Mucosa of gallbladder (tissue), 1 donor: ENCODE data around the gene NOL4L. TPM values are rescaled to one million over a fixed set of nuclear protein-coding genes. Genes with fewer than 3 reads are reported as not detected.
"Not testable (repeated sequence)": the region's sequence is repeated elsewhere in the genome, so short reads cannot be mapped to it uniquely, and the experiment has no call there.

Experiments
- DNase-seq: peaks from one replicate; pipeline ENCODE4 v3.0.0-alpha.2; 2020; ENCODE audit warnings: low spot score
- total RNA-seq: library from RNA; stranded (reverse); gene quantifications from one replicate; pipeline ENCODE4 v1.2.1, GENCODE V29; 2021
- donor health status: DM: no; HTN: no; CAD: no.

Gene NOL4L
- total RNA-seq, 1 donor from 2014 or later: 53.0 TPM

- DNase-seq: no peak
These were observed 152.9 kb downstream of the NOL4L start for GRCh38 chr20:32432277-32432676.

GRCh38 chr20:32431457-32431856 lies 153.7 kb downstream of the NOL4L start:
- DNase-seq: no peak

DNA sequence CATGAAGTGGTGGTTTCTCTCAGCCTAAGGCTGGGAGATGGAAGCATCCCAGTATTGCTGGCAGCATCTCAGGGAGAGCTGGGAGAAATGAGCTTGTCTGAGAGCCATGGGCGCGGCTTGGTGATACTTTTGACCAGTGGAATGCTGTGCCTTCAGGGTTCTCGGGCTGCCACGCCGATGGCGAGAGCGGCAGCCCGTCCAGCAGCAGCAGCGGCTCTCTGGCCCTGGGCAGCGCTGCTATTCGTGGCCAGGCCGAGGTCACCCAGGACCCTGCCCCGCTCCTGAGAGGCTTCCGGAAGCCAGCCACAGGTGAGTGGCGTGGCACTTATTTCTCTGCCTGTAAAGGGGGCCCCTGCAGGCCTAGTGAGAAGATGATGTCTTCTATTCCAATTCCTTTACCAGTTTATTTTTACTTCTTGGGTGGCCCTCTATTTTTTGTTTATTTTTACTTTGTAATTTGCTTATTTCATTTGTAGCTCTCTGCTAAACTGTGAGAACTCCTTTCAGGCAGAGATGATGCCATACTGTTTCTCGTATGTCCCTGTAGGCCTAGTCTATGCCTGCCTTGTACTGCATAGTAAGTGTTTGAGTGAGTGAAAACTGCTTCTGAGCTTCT lies 155.3 kb downstream of the NOL4L start:
- DNase-seq: no peak

- no peak for DNase-seq
These were observed 155.8 kb downstream of the NOL4L start for GRCh38 chr20:32429343-32429742.

GRCh38 chr20:32427996-32428395 lies 157.1 kb downstream of the NOL4L start:
- DNase-seq: no peak

GRCh38 chr20:32421290-32421689 lies 163.8 kb downstream of the NOL4L start:
- no peak for DNase-seq

DNA sequence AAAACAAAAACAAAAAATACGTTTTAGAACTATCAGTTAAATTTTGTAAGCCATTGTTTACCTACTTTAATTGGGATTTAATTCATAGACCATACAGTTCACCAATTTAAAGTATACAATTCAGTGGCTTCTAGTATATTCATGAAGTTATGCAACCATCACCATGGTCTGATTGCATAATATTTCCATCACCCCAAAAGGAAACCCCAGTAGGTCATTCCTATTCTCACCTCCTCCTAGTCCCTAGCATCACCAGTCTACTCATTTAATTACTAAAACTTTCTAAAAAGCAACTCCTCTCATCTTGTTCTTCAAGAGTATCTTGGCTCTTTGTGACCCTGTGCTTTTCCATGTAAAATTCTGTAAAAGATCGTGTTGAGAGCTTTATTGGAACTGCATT lies 166.8 kb downstream of the NOL4L start:
- no peak for DNase-seq

DNA sequence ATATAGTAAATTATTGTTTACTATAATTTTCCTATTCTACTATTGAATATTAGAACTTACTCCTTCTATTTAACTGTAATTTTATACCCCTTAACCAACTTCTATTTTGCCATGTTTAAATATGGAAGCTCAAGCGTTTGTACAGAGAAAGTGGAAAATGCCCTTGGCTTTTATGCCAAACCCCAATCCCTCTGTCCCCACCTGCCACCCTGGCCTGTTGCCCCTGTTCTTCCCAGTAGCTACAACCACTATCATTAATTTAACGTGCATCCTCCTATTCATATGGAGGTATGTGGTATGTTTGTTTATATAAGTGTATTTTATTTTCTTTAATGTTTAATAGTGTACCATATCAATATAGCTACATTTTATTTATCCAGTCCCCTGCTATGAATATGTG lies 168.9 kb downstream of the NOL4L start:
- no peak for DNase-seq

- no peak for DNase-seq
These were observed 169.6 kb downstream of the NOL4L start for GRCh38 chr20:32415494-32415893.

GRCh38 chr20:32411955-32412706 lies 173.0 kb downstream of the NOL4L start:
- DNase-seq: no peak

DNA sequence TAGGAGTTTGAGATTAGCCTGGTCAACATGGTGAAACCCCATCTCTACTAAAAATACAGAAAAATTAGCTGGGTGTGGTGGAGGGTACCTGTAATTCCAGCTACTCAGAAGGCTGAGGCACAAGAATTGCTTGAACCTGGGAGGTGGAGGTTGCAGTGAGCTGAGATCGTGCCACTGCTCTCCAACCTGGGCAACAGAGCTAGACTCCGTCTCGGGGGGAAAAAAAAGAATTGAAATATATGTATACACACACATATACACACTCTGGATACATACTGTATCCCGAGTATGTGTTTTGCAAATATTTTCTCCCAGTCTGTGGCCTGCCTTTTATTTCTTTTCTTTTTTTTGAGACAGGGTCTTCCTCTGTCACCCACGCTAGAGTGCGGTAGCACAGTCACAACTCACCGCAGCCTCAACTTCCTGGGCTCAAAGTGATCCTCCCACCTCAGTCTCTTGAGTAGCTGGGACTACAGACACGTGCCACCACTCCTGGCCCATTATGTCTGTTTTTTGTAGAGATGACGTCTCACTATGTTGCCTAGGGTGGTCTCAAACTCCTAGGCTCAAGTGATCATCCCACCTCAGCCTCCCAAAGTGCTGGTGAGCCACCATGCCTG lies 177.9 kb downstream of the NOL4L start:
- not testable (repeated sequence) for DNase-seq

GRCh38 chr20:32406701-32407100 lies 178.4 kb downstream of the NOL4L start:
- no peak for DNase-seq

DNA sequence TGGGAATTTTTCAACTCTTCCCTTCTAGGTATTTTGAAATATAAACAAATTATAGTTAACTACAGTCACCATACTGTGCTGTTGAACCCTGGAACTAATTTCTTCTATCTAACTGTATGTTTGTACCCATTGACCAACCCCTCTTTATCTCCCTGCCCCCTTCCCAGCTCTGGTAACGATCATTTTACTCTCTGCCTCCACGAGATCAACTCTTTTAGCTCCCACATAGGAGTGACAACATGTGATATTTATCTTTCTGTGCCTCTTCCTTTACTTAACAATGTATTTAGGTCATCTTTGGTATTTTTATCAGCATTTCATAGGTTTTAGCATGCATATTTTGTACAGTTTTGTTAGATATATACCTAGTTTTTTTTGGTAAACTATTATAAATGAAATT lies 181.1 kb downstream of the NOL4L start:
- no peak for DNase-seq

DNA sequence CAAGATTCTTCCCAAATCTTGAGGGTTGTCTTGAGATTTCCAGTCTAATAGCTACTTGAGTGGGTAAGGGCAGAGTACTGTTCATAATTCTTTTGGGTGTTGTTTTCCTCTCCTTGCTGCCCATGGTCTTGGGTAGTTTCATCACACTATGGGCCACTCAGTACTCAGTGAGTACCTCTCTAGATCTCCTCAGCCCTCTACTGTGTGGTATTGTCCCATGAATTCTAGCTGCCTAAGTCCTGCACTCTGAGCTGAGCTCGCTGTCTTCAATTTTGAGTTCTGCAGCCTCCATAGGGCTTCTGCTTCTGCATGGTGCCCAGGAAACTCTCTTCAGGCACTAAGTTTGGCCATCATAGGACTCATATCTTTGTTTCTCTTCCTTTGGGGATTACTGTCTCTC lies 184.7 kb downstream of the NOL4L start:
- DNase-seq: no peak

DNA sequence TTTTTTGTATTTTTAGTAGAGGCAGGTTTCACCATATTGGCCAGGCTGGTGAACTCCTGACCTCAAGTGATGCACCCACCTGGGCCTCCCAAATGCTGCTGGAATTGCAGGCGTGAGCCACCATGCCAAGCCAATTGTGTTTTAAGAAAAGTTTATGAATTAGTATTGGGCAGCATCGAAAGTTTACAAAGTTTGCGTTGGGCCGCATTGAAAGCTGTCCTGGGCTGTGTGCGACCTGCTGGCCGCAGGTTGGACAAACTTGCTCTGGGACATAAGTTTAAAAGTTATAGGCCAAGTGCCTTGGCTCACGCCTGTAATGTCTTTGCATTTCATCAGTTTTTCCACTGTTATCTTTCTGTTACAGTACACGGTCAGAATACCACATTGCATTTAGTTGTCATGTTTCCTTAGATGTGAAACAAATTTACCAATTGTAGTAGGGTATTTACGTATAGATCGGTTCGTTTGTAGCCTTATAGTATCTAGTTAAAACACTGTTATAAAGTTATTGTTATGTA lies 187.5 kb downstream of the NOL4L start:
- no peak for DNase-seq

DNA sequence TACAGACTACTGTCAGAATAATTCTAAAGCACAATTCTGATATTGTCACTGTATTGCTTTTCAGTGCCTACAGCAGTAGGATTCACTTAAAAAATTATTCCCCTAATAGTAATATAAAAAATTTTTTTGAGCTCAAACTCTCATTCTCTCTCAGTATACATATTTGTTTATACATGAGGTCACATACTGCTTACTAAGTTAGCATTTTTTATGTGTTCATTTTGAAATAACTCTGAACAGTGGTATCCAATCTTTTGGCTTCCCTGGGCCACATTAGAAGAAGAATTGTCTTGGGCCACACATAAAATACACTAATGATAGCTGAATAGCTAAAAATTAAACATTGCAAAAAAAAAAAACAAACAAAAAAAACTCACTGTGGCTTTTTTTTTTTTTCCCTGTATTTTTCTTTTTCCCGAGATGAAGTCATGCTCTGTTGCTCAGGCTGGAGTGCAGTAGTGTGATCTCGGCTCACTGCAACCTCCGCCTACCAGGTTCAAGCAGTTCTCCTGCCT lies 188.4 kb downstream of the NOL4L start:
- no peak for DNase-seq

GRCh38 chr20:32395066-32395465 lies 190.1 kb downstream of the NOL4L start:
- DNase-seq: no peak

Other genes starting within 250 kb of the NOL4L start
- 48.0 TPM for gene ASXL1, start 227.0 kb downstream of the NOL4L start, total RNA-seq
- gene C20orf203, start 88.6 kb upstream of the NOL4L start, total RNA-seq: not detected
- gene COMMD7, start 158.1 kb upstream of the NOL4L start, total RNA-seq: 43.8 TPM
- gene DNMT3B, start 177.1 kb upstream of the NOL4L start, total RNA-seq: 2.0 TPM
- 85.9 TPM for gene MAPRE1, start 234.6 kb upstream of the NOL4L start, total RNA-seq